HG03520 (cell line): ENCODE data around the gene TMPRSS3.

Source experiments
- ATAC-seq: cut with Tn5 transposase; IDR thresholded peaks from one replicate; pipeline ENCODE4 v1.9.1; 2021; ENCODE audit warnings: mild to moderate bottlenecking, moderate library complexity; ENCODE audit not compliant: unreplicated experiment

The TMPRSS3 gene

GRCh38 chr21:42338729-42339715 is 56.8 kb downstream of the TMPRSS3 start:
- ATAC-seq, result no peak

- ATAC-seq, result no peak
These were observed 57.8 kb downstream of the TMPRSS3 start for GRCh38 chr21:42337830-42338728.

- no peak for ATAC-seq
These were observed 58.6 kb downstream of the TMPRSS3 start for GRCh38 chr21:42337276-42337675.

DNA sequence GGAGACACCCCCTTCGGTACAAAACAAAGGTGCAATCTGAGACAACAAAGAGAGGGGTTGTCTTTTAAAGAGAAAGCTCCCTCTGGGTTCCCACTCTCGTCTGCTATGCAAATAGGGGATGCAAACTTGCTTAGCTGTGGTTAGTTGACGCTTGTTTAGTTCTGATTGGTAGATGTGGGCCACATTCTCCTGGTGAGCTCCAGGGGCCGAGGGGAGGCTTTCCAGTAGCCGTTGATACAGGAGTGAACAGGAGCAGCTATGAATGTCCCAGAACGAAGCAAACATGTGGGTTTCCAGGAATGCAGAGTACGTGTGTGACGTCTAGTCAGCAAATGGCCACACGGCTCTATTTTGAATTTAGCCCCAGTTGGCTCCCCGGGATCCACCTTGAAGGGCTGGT is 59.8 kb downstream of the TMPRSS3 start:
- ATAC-seq, result no peak

- no peak for ATAC-seq
These were observed 63.1 kb downstream of the TMPRSS3 start for GRCh38 chr21:42332557-42333317.

- no peak for ATAC-seq
These were observed 64.2 kb downstream of the TMPRSS3 start for GRCh38 chr21:42331660-42332059.

GRCh38 chr21:42330380-42331371 is 65.2 kb downstream of the TMPRSS3 start:
- ATAC-seq, result no peak

DNA sequence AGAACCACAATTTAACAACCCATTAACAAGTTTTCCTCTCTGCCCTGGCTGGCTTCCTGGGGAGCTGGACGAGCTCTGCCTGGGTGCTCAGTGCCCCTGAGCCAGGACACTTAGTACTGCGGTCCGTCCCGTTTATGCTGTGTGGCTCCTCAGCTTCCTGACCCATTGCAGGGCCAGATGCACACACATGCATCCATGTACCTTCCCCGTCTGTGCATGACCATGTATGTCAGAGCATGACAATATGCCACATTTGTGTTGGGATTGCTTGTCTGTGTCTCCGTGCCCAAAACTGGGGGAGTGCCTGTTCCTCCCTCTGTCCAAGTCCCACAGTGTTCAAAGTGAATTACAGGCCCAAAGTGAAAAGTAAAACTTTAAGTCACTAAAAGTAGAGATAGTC is 71.0 kb downstream of the TMPRSS3 start:
- ATAC-seq, result no peak
